ENCODE measurements around the gene MLLT3.

Gene MLLT3

DNA sequence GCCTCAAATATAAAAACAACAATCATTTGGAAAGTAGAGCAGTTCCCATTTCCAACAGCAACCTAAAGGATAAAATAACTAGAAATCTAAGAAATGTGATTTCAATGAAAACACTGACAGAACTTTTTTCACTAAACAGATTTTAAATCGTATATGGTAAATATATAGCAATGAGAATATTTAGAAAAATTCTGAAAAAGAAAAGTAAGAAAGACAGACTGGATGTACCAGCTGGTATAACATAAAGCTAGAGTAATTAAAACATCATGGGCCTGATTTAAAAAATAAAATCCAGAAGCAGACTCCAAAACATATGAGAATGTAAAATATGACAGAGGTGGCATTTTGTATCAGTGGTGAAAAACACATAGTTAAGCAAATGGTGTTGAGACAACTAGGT lies 308.9 kb downstream of the MLLT3 start:
- DNase-seq (ENCODE audit: low spot score): no peak

DNA sequence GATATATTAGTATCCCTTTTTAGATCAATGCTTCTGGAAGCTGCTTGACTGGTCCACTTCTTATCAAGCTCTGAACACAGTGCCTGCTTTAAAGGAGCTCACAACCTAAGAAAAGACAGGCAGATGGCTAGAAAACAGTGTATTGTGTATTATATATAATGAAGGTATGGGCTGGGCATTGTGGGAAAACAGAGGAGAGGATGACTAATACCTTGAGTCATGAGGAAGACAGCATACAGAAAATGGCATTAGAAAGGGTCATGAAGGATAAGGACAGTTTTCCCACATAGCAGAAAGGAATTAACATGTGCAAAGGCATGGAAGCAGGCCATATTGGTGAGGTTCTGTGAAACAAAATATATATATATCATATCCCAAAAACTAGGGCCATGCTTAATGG lies 309.6 kb downstream of the MLLT3 start:
- DNase-seq (ENCODE audit: low spot score): no peak

DNA sequence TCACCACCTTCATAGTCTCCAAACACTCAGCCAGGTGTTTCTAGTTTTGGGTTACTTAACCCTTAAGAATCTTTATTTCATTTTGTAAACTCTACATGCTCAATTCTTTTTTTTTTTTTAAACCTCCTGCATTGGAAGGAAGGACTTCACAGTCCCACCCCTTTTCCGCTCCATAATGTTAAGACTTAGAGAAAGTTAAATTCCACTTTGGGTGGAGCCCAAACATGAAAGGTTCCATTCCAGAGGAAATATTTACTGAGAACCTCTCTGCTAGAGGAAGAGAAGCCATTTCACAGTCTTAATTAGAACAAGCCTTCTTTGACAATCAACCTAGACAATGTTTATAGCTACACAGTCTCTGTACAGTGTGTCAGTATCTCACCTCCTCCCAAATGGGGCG lies 312.3 kb downstream of the MLLT3 start:
- no peak for DNase-seq (ENCODE audit: low spot score)

DNA sequence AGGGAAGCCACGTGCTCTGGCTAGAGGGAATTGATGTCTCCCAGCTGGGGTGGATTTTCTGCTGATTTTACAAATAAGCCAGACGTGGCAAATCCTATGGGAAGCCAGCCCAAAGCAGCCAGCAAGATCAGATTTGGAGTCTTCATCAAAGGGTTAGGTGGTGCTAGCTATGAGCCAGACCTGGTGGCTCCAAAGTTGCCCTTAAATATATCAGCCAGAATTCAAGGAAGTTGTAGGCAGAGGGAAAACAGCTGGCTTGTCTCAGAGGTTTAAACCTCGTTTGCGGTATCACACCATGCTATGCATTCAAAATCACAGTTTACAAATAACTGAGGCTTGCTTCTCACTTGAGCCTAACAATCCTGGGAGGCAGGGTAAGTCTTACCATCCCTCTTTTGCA lies 313.2 kb downstream of the MLLT3 start:
- no peak for DNase-seq (ENCODE audit: low spot score)

DNA sequence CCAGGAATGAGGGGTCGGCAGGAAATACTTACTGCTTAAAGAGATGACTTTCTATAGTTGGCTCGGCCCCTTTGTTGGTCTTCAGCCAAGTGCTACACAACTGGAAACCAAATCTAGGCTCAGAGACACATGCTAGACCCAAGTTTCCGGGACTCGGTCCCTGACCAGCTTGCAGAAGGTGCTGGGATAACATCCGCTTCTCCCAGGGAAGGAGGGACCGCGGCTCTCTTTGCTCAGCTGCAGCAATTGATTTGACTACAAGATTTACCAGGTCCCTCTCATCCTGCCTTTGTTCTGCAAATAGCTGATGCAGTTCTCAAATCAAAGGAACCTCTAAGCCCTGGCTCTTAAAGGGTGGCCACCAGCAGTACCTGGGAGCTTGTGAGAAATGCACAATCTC lies 314.7 kb downstream of the MLLT3 start:
- DNase-seq (ENCODE audit: low spot score): no peak

DNA sequence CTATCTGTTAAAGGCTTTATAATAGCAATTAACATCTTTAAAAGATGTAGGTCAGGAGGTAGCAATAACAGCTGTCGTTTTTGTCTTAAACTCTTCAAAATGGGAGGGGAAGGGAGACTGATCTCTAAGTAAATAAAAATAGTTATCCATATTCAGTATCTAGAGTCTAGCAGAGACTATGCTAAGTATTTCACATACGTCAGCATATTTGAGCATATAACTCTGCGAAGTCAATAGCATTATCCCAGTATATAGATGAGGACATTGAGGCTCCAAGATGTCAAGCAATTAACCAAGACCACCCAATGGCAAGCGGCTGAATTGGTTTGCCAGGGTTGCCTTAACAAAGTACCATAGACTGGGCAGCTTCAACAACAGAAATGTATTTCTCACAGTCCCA lies 316.8 kb downstream of the MLLT3 start:
- no peak for DNase-seq (ENCODE audit: low spot score)

DNA sequence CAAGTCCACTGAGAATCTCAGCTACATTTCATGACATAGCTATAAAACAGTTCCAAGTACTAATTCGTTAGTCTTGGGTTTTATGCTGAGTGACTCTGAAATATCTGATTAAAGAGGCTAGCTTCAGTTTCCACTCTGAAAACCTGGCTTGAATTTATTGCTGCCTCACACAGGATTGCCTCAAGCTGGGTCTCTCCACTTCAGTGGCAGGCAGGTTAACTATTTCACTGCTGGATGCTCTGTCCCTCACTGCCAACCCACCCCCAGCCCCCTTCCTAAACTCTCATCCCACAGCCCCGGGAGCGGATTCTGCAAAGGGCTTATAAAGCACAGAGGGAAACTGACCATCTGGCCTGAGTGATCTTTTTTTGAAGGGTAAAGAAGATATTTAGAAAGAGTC lies 318.3 kb downstream of the MLLT3 start:
- no peak for DNase-seq (ENCODE audit: low spot score)

DNA sequence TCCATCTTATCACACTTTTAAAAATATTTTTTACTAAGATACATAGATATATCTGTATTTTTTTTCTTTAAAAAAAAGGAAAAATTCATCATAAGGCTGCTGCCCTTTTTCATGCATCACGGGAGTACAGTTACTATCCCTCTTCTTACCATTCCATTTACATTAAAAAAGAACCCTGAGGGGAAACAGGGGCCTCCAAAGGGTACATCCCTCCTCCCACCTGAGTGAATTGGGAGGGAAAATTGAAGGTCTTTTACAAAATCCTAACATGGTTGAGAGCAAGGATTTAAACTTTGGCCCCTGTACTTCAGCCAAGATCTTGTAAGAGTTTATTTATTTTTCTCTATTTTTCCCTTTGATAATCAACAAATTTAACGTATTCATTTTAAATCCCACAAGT lies 319.2 kb downstream of the MLLT3 start:
- DNase-seq (ENCODE audit: low spot score): no peak

DNA sequence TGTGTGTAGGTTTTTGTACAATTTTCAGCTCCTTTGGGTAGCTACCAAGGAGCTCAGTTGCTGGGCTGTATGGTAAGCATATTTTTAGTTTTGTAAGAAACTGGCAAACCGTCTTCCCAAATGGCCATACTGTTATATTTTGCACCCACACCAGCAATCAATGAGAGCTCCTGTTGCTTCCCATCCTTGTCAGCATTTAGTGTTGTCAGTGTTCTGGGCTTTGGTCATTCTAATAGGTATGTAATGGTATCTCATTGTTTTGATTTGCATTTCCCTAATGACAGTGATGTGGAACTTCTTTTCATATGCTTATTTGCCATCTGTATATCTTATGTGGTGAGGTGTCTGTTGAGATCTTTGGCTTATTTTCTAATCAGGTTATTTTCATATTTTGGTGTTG lies 320.1 kb downstream of the MLLT3 start:
- no peak for DNase-seq (ENCODE audit: low spot score)

DNA sequence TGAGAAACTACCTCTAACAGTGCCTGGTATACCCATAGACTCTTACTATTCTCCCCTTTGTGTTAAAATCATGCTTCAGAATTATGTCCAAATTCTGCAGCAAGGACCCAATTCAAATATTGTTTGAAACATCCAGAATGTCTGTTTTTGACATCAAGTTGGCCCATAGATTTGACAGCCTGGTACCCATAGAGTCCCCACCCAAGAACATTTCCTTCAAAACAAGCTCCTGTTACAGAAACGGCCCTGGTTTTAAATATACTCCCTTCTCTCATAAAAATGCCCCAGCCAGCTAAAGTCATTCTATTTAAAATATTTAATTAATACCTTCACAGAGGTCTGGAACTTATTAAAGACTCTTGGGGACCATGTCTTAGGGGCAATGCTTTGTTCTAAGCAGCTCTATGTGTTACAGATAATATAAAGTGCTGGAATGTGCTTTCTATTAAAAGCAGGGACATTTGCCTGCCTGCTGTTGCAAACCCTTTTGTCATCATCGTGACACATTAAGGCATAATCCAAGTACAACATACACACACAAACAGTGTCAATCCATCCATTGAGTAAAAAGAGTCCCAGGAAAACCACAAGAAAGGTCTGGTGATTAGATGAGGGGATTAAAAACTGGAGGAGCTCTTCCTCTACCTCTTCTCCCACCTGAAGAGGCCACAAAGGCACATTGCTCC lies 321.7 kb downstream of the MLLT3 start:
- no peak for DNase-seq (ENCODE audit: low spot score)

DNA sequence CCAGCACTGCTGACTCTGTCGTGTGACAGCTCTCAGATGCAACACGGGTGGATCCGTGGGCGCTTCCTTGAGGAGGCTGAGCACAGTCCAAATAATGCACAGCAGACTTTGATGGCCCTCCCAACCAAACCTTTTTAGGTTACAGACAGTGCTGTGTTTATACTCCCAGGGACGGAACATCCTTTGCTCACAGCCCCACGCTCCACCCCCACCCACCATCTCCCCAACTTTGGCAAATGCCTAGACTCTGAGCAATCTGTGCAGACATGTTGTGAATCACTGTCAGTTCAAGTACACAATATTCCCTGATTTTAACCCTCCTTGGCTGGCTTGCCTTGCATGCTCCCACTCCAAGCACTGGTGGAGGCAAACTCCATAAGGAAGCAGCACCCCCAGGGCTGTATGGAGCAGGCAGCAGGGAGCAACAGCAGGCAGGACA lies 324.6 kb downstream of the MLLT3 start:
- DNase-seq (ENCODE audit: low spot score): no peak

DNA sequence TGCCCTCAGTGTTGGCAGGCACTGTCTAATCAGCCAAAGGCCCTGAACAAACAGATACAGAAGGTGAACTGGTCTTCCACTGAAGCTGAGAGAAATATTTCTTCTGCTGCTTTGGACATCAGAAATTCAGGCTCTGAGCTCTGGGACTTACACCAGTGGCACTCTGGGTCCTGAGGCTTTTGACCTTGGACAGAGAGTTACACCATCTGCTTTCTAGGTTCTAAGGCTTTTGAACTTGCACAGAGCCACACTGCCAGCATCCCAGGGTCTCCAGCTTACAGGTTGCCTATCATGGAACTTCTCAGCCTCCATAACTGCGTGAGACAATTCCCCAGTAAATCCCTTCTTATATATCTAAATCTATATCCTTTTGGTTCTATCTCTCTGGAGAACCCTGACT lies 326.7 kb downstream of the MLLT3 start:
- no peak for DNase-seq (ENCODE audit: low spot score)

DNA sequence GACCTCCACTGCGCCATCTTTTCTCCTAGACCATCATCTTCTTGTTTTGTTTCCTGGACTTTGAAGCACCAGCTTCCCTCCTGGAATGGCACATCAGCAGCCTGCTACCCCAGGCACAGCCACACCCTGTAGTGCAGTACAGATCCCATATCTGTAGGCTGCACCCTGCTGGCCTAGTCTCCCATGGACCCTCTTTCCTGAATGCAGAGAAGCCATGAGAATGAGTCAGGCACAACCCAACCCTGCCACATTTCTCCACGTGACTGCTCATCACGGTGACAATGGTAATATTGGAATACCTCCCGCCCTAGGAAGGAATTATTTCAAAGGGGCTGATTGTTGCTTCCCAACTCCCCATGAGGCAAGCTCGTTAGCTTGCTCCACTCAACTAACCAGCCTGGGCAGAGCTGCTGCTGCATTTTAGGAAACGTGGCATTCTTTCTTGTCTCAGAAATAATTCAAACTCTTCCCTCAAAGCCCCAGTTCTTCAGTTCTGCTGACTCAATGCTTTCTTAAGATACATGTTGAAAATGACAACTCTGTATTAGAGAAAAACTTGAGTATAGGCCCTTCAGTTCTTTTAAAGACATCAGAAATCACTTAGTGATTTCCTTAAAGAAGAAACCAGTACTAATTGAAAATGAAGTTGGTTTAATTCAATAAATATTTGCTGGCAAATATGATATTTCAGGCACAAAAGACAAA lies 328.1 kb downstream of the MLLT3 start:
- no peak for DNase-seq (ENCODE audit: low spot score)

DNA sequence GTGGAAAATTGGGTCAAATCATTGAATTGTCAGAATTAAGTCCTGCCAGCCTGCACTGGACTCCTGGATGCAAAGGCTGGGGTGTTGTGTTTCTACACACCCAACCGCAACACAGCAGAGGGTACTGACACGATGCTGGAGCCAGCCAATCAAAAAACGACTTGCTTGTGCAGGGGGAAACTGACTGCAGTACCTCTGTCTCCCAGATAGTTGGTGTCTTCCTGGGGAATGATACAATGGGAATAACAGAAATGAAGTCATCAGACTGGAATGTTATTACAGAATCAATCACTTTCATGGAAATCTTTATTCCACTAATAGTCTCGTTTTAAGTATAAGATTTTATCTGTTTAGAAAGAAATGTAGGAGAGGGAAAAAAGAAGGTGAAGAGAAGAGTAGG lies 330.3 kb downstream of the MLLT3 start:
- DNase-seq (ENCODE audit: low spot score): peak; percentile 2

Small RNA genes within 50 kb of the gene (small RNA-seq; reads per million reads assigned to genes)
- gene MIR4473: 0 to 0.04 reads per million in 2 experiments
- 0 to 0.13 reads per million in 2 experiments for gene MIR4474
- gene RNU4-26P: 0 reads per million in 2 experiments
